Brain microvascular endothelial cell (primary cell): ENCODE data around the gene POU2AF1.

ENCODE experiments used
- DNase-seq: peaks from one replicate; pipeline ENCODE4 v3.0.0-alpha.2; 2020
- H3K27ac ChIP-seq: fragments of 250-450 bp; sonication (Bioruptor Pico); 2 replicates; pipeline ENCODE4 v1.5.1; 2020; ENCODE audit warnings: mild to moderate bottlenecking, moderate library complexity
- H3K27me3 ChIP-seq: fragments of 250-450 bp; sonication (Bioruptor Pico); replicated peaks from 2 replicates; pipeline ENCODE4 v1.5.1; 2020; ENCODE audit warnings: mild to moderate bottlenecking
- H3K36me3 ChIP-seq: fragments of 250-450 bp; sonication (Bioruptor Pico); replicated peaks from 2 replicates; pipeline ENCODE4 v1.5.1; 2020; ENCODE audit warnings: mild to moderate bottlenecking
- H3K4me3 ChIP-seq: 2 replicates; pipeline ENCODE4 v1.5.1; 2011; ENCODE audit warnings: low read depth, mild to moderate bottlenecking, control low read depth, low read length, moderate library complexity
- CTCF ChIP-seq: IDR thresholded peaks from 2 replicates; pipeline ENCODE4 v1.5.1; 2011; ENCODE audit warnings: low read depth, mild to moderate bottlenecking, moderate library complexity, low read length, control low read depth, inconsistent platforms; ENCODE audit errors: missing control alignments
- in situ Hi-C: cut with HindIII; loops from 2 replicates; pipeline ENCODE4 v1.10.0; 2017; ENCODE audit warnings: low sequenced_read_pairs, low pct_ligation_motif_present

Gene POU2AF1

GRCh38 chr11:111342329-111342728 is 36.7 kb downstream of the POU2AF1 start:
- in situ Hi-C loops: no loop called here
- no peak overlapping the region for H3K27ac ChIP-seq
- H3K4me3 ChIP-seq: no peak overlapping the region
- H3K36me3 ChIP-seq: no peaks in the 10 kb centered on the region
- DNase-seq: no peak
- no peaks in the 10 kb centered on the region for H3K27me3 ChIP-seq
- no peak for TF ChIP-seq CTCF

- H3K36me3 ChIP-seq: no peaks in the 10 kb centered on the region
- no peak overlapping the region for H3K4me3 ChIP-seq
- no peaks in the 10 kb centered on the region for H3K27me3 ChIP-seq
- TF ChIP-seq CTCF: no peak
- in situ Hi-C loops: no loop called here
- DNase-seq: no peak
- H3K27ac ChIP-seq: no peak overlapping the region
Measured at GRCh38 chr11:111339758-111340388, 39.2 kb downstream of the POU2AF1 start.

- in situ Hi-C loops: no loop called here
- no peaks in the 10 kb centered on the region for H3K36me3 ChIP-seq
- no peak for DNase-seq
- TF ChIP-seq CTCF: no peak
- no peak overlapping the region for H3K27ac ChIP-seq
- no peaks in the 10 kb centered on the region for H3K27me3 ChIP-seq
- no peak overlapping the region for H3K4me3 ChIP-seq
Measured at GRCh38 chr11:111336582-111337256, 42.4 kb downstream of the POU2AF1 start.

- Histone ChIP-seq H3K4me3 (no peak overlapping the region), H3K36me3 (no peaks in the 10 kb centered on the region), H3K27ac (no peak overlapping the region), H3K27me3 (no peaks in the 10 kb centered on the region)
- no peak for DNase-seq
- in situ Hi-C loops: no loop called here
- no peak for TF ChIP-seq CTCF
Measured at GRCh38 chr11:111336062-111336461, 43.0 kb downstream of the POU2AF1 start.

GRCh38 chr11:111335549-111335948 is 43.5 kb downstream of the POU2AF1 start:
- Histone ChIP-seq H3K27me3 (no peaks in the 10 kb centered on the region), H3K27ac (no peak overlapping the region), H3K4me3 (no peak overlapping the region), H3K36me3 (no peaks in the 10 kb centered on the region)
- in situ Hi-C loops: no loop called here
- no peak for DNase-seq
- TF ChIP-seq CTCF: no peak
